Right cardiac atrium (tissue), 5 donors: ENCODE measurements around the gene ADAM15. TPM values are rescaled to one million over a fixed set of nuclear protein-coding genes. Genes with fewer than 3 reads are reported as not detected.
A peak's percentile ranks its signal among the peaks of the same experiment; 100 is the strongest.

Source experiments
- ATAC-seq, 2 donors: fragments of 200-7000 bp; cut with Tn5 transposase; one replicate each; pipeline versions ENCODE4 v1.8.0 to v1.9.1; 2020; ENCODE audit warnings: moderate library complexity in 2 of 2, mild to moderate bottlenecking in 1 of 2
- DNase-seq, 3 donors: peaks; one replicate each; pipeline ENCODE4 v3.0.0-alpha.2; 2020
- H3K27ac ChIP-seq: one replicate; pipeline ENCODE4 v1.5.1; 2013; ENCODE audit warnings: mild to moderate bottlenecking, low read length, control low read depth, moderate library complexity
- H3K27me3 ChIP-seq: one replicate; pipeline ENCODE4 v1.6.1; 2013; ENCODE audit not compliant: control insufficient read depth, insufficient read depth
- H3K4me1 ChIP-seq: one replicate; pipeline ENCODE4 v1.6.1; 2013; ENCODE audit warnings: low read length; ENCODE audit not compliant: control insufficient read depth, insufficient read depth
- H3K4me3 ChIP-seq: one replicate; pipeline ENCODE4 v1.5.1; 2013; ENCODE audit warnings: low read length, control low read depth
- H3K9me3 ChIP-seq: one replicate; pipeline ENCODE4 v1.6.1; 2013; ENCODE audit warnings: low read length; ENCODE audit not compliant: control insufficient read depth
- WGBS: extraction: QIAGEN DNeasy Blood & Tissue Kit; methylation state at CpG from one replicate; pipeline ENCODE4 v1.1.7; 2013; 5-methylcytosine and 5-hydroxymethylcytosine counted together
- intact Hi-C, 4 donors: fragments of 100-400 bp; cut with DNase I; formaldehyde crosslinking; loops; one replicate each; pipeline versions ENCODE4 v1.11.0 to v1.14.0; 2022 to 2023
- polyA plus RNA-seq: library from polyadenylated mRNA; stranded (reverse); fragments of 200-250 nt; gene quantifications from one replicate; pipeline ENCODE4 v1.2.3, GENCODE V29; 2013
- total RNA-seq, 4 donors: library from RNA; stranded (reverse); fragmentation: NEBNext Ultra II Directional; extraction: Animal tissue kit (Norgen Biotek cat#: 25700); gene quantifications; one replicate each; pipeline ENCODE4 v1.2.1, GENCODE V29; 2021
- donor health status: healthy with polysubstance abuse.
- donor health status: DM: no; HTN: yes; CAD: no.
- donor health status: DM: no; HTN: no; CAD: no.
- donor health status: DM: no; HTN: yes; CAD: no; lungs with severe emphysema.
- donor health status: DM: yes; HTN: yes; CAD: no.

Gene ADAM15
- total and polyA plus RNA-seq, 5 donors: 51.2 to 106 (median 68.4) TPM

DNA sequence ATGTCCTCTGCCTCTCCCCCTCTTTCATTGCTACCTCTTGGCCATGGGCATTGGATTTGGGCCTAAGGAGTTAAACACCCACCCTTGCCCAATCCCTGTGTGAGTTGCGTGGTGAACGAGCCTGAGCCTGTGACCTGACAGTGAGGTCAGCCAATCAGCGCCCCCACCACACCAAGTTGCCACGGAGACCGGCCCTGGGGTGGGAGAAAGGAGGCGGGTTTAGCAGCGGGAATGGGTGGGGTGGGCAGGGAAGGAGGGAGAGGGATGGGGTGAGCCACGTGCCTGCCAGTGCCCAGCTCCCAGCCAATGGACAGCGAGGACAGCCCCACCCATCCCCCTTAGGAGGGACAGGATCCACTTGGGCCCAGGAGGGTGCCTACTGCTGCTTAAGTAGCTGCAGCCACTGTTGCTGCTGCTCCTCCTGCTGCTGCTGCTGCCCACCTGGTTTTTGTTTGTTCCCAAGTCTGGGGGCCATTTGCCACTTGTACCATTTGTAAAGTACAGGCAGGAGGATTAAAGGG is 39.0 kb upstream of the ADAM15 start:
- DNase-seq (peak; percentile 88 to 92 (median 92)), ATAC-seq (peak; percentile 52 to 60)
- Histone ChIP-seq H3K27me3 (no peaks in the 10 kb centered on the region), H3K9me3 (no peaks in the 10 kb centered on the region), H3K4me3 (no peak overlapping the region), H3K27ac (peak overlapping the region; percentile 43), H3K4me1 (peaks cover 9% of the 10 kb centered on the region)
- WGBS: 26% methylated on average over 9 of the region's 9 CpGs
- intact Hi-C loops: loop anchor here in 1 of 4 donors (10.0 kb wide), 1 partner anchor 47 kb away; the partner anchor contains the start of gene PYGO2

DNA sequence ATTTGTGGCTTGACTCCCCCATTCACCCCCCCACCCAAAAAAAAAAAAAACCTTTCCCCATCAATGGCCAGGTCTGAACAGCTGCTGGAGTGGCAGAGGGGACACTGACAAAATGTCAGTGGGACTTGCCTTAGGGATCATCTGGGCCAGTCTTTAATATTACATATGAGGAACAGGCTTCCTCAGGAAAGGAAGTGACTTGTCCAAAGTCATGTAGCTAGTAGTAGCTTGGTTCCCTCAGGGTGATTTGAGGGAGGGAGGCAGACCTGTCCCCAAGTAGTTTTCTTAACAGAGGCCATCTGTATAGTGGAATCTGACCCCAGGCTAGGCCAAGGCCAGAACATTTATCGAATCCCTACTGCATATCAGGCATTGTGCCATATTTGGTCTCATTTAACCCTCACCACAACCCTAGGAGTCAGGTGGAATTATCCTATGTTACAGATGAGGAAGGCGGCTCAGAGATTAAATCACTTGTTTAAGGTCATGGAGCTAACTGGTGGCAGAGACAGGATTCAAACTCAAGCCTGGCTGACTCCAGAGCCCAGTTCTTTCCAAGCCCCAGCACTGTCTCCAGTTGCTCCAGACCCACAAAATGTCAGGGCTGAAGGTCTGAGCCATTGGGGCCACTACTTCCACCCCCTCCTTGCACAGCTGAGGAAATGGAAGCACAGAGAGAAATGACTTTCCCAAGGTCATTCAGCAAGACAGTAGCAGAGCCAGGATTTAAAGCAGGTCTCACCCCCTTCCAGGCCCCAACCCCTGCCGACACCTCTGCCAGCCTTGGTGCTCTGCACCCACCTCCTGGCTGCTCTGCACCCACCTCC is 38.1 kb upstream of the ADAM15 start:
- 69% methylated on average over 3 of the region's 3 CpGs for WGBS
- Histone ChIP-seq H3K4me1 (peaks cover 12% of the 10 kb centered on the region), H3K27ac (no peak overlapping the region), H3K4me3 (no peak overlapping the region), H3K9me3 (no peaks in the 10 kb centered on the region), H3K27me3 (no peaks in the 10 kb centered on the region)
- DNase-seq (no peak), ATAC-seq (no peak)
- intact Hi-C loops: loop anchor here in 1 of 4 donors (10.0 kb wide), 1 partner anchor 48 kb away; the partner anchor contains the start of gene PYGO2

DNA sequence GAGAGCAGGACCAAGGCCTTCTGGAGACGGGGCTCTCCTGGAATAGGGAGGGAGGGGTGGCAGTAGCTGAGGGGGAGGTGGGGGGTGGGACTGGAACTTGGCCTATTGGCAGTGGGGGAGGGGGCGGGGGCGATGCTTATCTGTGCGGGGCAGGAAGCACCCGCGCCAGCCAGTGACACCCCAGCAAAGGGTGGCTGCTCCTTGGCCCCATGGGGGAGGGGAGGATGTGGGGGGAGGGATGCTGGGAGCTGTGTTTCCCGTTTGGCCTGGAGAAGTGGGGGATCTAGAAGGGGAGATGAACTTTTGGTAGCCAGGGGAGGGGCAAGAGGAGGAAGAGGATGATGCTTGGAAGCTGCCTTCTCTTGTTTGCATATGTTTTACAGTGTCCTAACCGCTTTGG is 37.5 kb upstream of the ADAM15 start:
- intact Hi-C loops: loop anchor here in 1 of 4 donors (10.0 kb wide), 1 partner anchor 49 kb away; the partner anchor contains the start of gene PYGO2
- no peaks in the 10 kb centered on the region for H3K9me3 ChIP-seq
- peaks cover 12% of the 10 kb centered on the region for H3K4me1 ChIP-seq
- ATAC-seq: no peak
- no peak overlapping the region for H3K4me3 ChIP-seq
- H3K27ac ChIP-seq: no peak overlapping the region
- DNase-seq: no peak
- H3K27me3 ChIP-seq: no peaks in the 10 kb centered on the region
- WGBS: 39% methylated on average over 8 of the region's 8 CpGs

DNA sequence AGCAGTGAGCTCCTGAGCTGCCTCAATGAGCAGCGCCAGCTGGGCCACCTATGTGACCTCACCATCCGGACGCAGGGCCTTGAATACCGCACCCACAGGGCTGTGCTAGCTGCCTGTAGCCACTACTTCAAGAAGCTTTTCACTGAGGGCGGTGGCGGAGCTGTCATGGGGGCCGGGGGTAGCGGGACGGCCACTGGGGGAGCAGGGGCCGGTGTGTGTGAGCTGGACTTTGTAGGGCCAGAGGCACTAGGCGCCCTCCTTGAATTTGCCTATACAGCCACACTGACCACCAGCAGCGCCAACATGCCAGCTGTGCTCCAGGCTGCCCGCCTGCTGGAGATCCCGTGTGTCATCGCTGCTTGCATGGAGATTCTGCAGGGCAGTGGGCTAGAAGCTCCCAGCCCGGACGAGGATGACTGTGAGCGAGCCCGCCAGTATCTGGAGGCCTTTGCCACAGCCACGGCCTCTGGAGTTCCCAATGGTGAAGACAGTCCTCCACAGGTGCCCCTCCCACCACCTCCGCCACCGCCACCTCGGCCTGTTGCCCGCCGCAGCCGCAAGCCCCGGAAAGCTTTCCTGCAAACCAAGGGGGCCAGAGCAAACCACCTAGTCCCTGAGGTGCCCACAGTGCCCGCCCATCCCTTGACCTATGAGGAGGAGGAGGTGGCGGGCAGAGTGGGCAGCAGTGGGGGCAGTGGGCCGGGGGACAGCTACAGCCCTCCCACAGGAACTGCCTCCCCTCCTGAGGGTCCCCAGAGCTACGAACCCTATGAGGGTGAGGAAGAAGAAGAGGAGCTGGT is 36.2 kb upstream of the ADAM15 start:
- H3K4me1 ChIP-seq: peaks cover 12% of the 10 kb centered on the region
- H3K9me3 ChIP-seq: no peaks in the 10 kb centered on the region
- H3K27me3 ChIP-seq: no peaks in the 10 kb centered on the region
- no peak overlapping the region for H3K27ac ChIP-seq
- no peak overlapping the region for H3K4me3 ChIP-seq
- 89% methylated on average over 31 of the region's 31 CpGs for WGBS
- no peak for ATAC-seq
- intact Hi-C loops: loop anchor here in 2 of 4 donors (5.0 to 10.0 kb wide), 2 partner anchors 50 to 53 kb away; partner anchors contain the start of gene PYGO2 (in 2 of the 2)
- no peak for DNase-seq

DNA sequence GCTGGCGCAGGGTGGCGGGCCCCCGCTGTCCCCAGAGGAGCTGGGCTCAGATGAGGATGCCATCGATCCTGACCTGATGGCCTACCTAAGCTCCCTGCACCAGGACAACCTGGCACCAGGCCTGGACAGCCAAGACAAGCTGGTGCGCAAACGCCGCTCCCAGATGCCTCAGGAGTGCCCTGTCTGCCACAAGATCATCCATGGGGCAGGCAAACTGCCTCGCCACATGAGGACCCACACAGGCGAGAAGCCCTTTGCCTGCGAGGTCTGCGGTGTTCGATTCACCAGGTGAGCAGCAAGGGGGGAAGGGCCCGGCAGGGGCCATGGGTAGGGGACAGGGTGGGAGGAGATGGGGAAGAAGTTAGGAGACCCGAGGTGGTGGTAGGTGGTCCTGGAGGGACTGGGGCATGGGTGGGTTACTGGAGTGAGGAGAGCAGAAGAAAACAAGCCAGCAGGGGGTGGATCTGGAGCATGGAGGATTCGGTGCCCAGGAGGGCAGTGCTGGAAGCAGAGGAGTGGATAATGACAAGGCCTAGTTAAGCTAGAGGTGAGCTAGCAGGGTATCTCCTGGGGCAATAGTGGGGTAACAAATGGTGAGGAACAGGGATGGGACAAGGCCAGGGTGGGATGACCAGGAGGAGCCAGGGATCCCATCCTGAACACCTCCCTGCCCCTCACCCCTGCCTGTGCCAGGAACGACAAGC is 35.4 kb upstream of the ADAM15 start:
- H3K27me3 ChIP-seq: no peaks in the 10 kb centered on the region
- WGBS: 89% methylated on average over 16 of the region's 16 CpGs
- no peaks in the 10 kb centered on the region for H3K9me3 ChIP-seq
- H3K4me3 ChIP-seq: no peak overlapping the region
- peaks cover 12% of the 10 kb centered on the region for H3K4me1 ChIP-seq
- intact Hi-C loops: loop anchor here in 2 of 4 donors (5.0 to 10.0 kb wide), 2 partner anchors 51 to 53 kb away; partner anchors contain the start of gene PYGO2 (in 2 of the 2)
- ATAC-seq: no peak
- DNase-seq: peak in 1 of 3 donors; percentile 64
- no peak overlapping the region for H3K27ac ChIP-seq

DNA sequence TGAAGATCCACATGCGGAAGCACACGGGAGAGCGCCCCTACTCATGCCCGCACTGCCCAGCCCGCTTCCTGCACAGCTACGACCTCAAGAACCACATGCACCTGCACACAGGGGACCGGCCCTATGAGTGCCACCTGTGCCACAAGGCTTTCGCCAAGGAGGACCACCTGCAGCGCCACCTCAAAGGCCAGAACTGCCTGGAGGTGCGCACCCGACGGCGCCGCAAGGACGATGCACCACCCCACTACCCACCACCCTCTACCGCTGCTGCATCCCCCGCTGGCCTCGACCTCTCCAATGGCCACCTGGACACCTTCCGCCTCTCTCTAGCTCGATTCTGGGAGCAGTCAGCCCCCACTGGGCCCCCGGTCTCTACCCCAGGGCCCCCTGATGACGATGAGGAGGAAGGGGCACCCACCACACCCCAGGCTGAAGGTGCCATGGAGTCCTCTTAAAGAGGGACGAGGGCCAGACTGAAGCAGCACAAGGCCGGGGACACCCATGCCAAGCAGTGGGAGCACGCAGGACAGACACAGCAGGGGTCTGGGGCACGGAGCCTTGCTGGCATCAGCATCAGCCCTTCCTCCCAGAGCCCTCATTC is 34.8 kb upstream of the ADAM15 start:
- Histone ChIP-seq H3K4me3 (no peak overlapping the region), H3K27ac (peak overlapping the region; percentile 73), H3K9me3 (no peaks in the 10 kb centered on the region), H3K4me1 (peaks cover 12% of the 10 kb centered on the region), H3K27me3 (no peaks in the 10 kb centered on the region)
- no peak for ATAC-seq
- 85% methylated on average over 26 of the region's 26 CpGs for WGBS
- peak in 1 of 3 donors; percentile 66 for DNase-seq
- intact Hi-C loops: loop anchor here in 2 of 4 donors (5.0 to 10.0 kb wide), 2 partner anchors 52 to 54 kb away; partner anchors contain the start of gene PYGO2 (in 2 of the 2)

DNA sequence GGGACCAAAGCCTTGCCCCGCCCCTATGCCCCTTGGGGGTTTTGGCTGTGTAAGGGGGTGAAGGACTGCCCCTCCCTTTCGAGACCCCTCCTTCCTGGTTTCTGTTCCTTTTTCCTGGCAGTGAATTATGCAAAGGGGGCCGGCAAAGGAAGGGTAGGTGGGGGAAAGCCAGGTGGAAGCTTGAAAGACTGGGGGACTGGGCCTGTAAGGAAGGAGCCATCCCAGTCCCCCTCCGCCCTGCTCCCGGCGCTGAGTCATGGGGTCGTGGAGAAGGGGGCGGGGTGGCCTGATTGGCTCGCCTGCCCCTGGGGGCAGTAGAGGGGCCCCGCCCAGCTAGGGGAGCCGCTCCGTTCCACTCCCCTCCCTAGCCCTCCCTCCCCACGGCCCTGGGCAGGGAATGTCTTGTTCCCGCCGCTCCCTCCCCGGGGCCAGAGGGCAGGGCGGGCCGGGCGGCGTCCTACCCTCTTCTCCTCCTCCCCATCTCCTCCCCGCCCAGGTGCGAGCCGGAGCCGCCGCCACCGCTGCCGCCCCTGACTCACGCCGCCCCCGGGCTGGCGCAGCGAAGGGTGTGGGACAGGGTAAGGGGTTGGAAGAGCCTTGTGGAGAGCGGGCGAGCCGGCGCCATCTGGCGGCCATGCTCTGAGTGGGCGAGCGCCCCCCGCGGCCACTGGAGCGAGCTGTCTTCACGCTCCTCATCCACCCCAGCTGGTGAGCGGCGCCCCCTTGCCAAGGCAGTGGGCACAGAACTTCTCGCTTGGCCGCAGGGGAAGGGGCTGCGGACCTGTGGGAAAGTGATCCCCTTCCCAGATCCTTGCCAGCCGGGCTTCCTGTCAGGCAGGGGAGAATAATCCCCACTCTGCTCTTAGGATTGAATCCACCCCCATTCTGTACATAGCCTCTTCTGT is 33.8 kb upstream of the ADAM15 start:
- peak overlapping the region; percentile 73 for H3K27ac ChIP-seq
- intact Hi-C loops: loop anchor here in 2 of 4 donors (5.0 to 10.0 kb wide), 2 partner anchors 52 to 55 kb away; partner anchors contain the start of gene PYGO2 (in 2 of the 2)
- peaks cover 5% of the 10 kb centered on the region for H3K4me1 ChIP-seq
- ATAC-seq: peak; percentile 92
- H3K27me3 ChIP-seq: no peaks in the 10 kb centered on the region
- WGBS: 5% methylated on average over 49 of the region's 49 CpGs
- H3K9me3 ChIP-seq: no peaks in the 10 kb centered on the region
- peak overlapping the region; percentile 36 for H3K4me3 ChIP-seq
- DNase-seq: peak; percentile 94 to 96 (median 95)

DNA sequence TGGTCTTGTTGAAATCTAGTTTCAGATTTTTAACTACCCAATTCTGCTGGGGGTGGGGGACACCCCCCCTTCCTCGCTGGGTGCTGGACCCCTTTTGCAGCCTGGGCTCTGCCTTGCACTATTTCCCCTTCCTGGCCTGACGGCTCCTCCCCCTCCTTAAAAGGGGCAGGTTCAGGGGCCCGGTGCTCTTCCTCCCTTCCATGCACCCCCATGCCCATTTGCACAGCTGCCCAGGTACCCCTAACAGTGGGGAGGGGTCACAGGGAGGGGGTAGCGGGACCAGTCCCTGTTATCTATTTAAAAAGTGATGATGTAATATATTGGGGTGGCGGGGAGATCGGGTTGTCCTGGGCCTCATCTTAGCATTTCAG is 33.2 kb upstream of the ADAM15 start:
- no peaks in the 10 kb centered on the region for H3K27me3 ChIP-seq
- H3K27ac ChIP-seq: peak overlapping the region; percentile 73
- H3K9me3 ChIP-seq: no peaks in the 10 kb centered on the region
- peak; percentile 1 to 2 for ATAC-seq
- 55% methylated on average over 6 of the region's 6 CpGs for WGBS
- no peak overlapping the region for H3K4me3 ChIP-seq
- intact Hi-C loops: loop anchor here in 2 of 4 donors (5.0 to 10.0 kb wide), 2 partner anchors 53 to 56 kb away; partner anchors contain the start of gene PYGO2 (in 2 of the 2)
- peaks cover 5% of the 10 kb centered on the region for H3K4me1 ChIP-seq
- DNase-seq: peak in 1 of 3 donors; percentile 57

DNA sequence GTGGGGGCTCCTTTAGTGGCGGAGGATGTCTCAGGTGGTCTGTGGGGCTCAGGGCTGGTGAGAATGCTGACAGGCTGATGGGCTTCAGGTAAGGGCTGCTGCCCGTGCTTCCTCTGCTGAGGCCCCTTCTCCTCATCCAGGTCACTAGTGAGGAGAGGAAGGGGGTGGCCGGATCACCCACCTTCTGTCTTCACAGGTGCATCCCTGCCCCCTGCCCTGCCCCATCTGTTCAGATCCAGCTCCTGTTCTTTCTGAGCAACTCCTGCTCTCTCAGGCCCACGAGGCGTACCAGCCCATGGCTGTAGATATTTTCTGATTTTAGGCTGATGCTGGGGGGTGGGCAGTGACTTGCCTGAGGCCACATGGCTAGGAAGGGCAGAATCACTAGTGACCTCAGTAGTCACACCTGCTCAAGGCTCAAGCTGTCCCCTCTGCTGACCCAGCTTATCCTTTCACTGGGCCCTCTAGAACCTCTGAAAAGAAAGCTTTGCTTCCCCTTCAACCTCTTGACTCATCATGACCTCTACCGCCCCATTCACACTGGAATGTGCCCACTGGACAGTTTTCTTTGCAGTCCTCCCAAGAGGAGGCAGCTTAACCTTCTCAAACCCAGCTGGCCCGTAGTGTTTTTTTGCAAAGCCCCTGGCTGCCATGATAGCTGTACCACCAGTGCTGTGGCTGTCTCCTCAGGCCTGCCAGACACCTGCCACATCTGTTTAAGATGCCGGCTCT is 32.3 kb upstream of the ADAM15 start:
- ATAC-seq: no peak
- Histone ChIP-seq H3K9me3 (no peaks in the 10 kb centered on the region), H3K27me3 (no peaks in the 10 kb centered on the region), H3K4me1 (peaks cover 4% of the 10 kb centered on the region), H3K27ac (no peak overlapping the region), H3K4me3 (no peak overlapping the region)
- intact Hi-C loops: loop anchor here in 2 of 4 donors (5.0 to 10.0 kb wide), 2 partner anchors 54 to 56 kb away; partner anchors contain the start of gene PYGO2 (in 2 of the 2)
- peak in 1 of 3 donors; percentile 52 for DNase-seq
- 89% methylated on average over 8 of the region's 8 CpGs for WGBS
